Caco-2 (cell line): ENCODE results near the gene ATP10D. TPM values are rescaled to one million over a fixed set of nuclear protein-coding genes. Genes with fewer than 3 reads are reported as not detected.
"Not testable (repeated sequence)": the region's sequence is repeated elsewhere in the genome, so short reads cannot be mapped to it uniquely, and the experiment has no call there.

Source experiments
- BruUV-seq: library from RNA; stranded (reverse); fragments of 400-500 nt; replicated peaks from 2 replicates; lab custom pipeline; 2021; lab: Mats Ljungman, UMichigan
- CTCF ChIA-PET: fragments of 300-600 bp; sonication (Branson Sonifier 250); formaldehyde crosslinking; loops from one replicate; lab custom pipeline; 2022; ENCODE audit warnings: antibody characterized with exemption; lab: Charles Lee
- POLR2A ChIA-PET: fragments of 300-600 bp; sonication (Branson Sonifier 250); formaldehyde crosslinking; loops from one replicate; lab custom pipeline; 2022; ENCODE audit warnings: antibody characterized with exemption; lab: Charles Lee
- DNase-seq, 2 experiments: peaks; one replicate each; pipeline versions ENCODE4 v3.0.0 to v3.0.0-alpha.2; 2020 to 2022
- H3K27me3 ChIP-seq: replicated peaks from 2 replicates; pipeline ENCODE4 v1.6.0; 2011; ENCODE audit warnings: low read length; ENCODE audit not compliant: control insufficient read depth, insufficient read depth
- H3K36me3 ChIP-seq: 2 replicates; pipeline ENCODE4 v1.5.1; 2011; ENCODE audit warnings: low read length; ENCODE audit not compliant: control insufficient read depth, insufficient read depth
- H3K4me1 ChIP-seq: fragments of 250-450 bp; sonication (Bioruptor Pico); 2 replicates; pipeline ENCODE4 v1.5.1; 2020; ENCODE audit warnings: mild to moderate bottlenecking
- H3K4me3 ChIP-seq: 2 replicates; pipeline ENCODE4 v1.5.1; 2011; ENCODE audit warnings: low read depth, mild to moderate bottlenecking, control low read depth, low read length
- H3K9me3 ChIP-seq: fragments of 250-450 bp; sonication (Bioruptor Pico); 2 replicates; pipeline ENCODE4 v1.5.1; 2020; ENCODE audit warnings: mild to moderate bottlenecking, moderate library complexity
- H3K27ac Mint-ChIP-seq: one replicate; pipeline ENCODE4 v1.8.0; 2022; ENCODE audit warnings: mixed read lengths; ENCODE audit not compliant: unreplicated experiment
- H3K27me3 Mint-ChIP-seq: one replicate; pipeline ENCODE4 v1.8.0; 2022; ENCODE audit warnings: mixed read lengths; ENCODE audit not compliant: insufficient read depth, unreplicated experiment
- H3K36me3 Mint-ChIP-seq: one replicate; pipeline ENCODE4 v1.8.0; 2022; ENCODE audit warnings: mild to moderate bottlenecking, mixed read lengths; ENCODE audit not compliant: insufficient read depth, unreplicated experiment
- H3K4me1 Mint-ChIP-seq: one replicate; pipeline ENCODE4 v1.8.0; 2022; ENCODE audit warnings: low read depth, mixed read lengths; ENCODE audit not compliant: unreplicated experiment
- H3K4me3 Mint-ChIP-seq: one replicate; pipeline ENCODE4 v1.8.0; 2022; ENCODE audit warnings: mild to moderate bottlenecking, moderate library complexity, mixed read lengths; ENCODE audit not compliant: unreplicated experiment
- H3K9me3 Mint-ChIP-seq: one replicate; pipeline ENCODE4 v1.8.0; 2022; ENCODE audit warnings: mixed read lengths; ENCODE audit not compliant: unreplicated experiment
- intact Hi-C: fragments of 100-400 bp; cut with micrococcal nuclease; formaldehyde crosslinking; loops from one replicate; pipeline ENCODE4 v1.10.0; 2022; ENCODE audit not compliant: unreplicated experiment
- total RNA-seq: library from RNA; stranded (reverse); gene quantifications from 2 replicates; pipeline ENCODE4 v1.2.3, GENCODE V29; 2022
- TF ChIP-seq, protein P1 (sequence below), 2 experiments: fragments of 200-600 bp in 1 of 2; IDR thresholded peaks; 1 replicate in 1 of 2; 2 replicates in 1 of 2; pipeline versions ENCODE4 v1.5.1 to v1.8.0; 2011 to 2022; ENCODE audit warnings: antibody characterized with exemption in 1 of 2, control low read depth in 1 of 2, inconsistent platforms in 1 of 2, low read depth in 1 of 2, low read length in 1 of 2, mild to moderate bottlenecking in 1 of 2, moderate library complexity in 1 of 2; ENCODE audit not compliant: insufficient read depth in 1 of 2, severe bottlenecking in 1 of 2, unreplicated experiment in 1 of 2

Gene ATP10D
- total RNA-seq, 1 experiment from 2014 or later = 44.5 TPM

DNA sequence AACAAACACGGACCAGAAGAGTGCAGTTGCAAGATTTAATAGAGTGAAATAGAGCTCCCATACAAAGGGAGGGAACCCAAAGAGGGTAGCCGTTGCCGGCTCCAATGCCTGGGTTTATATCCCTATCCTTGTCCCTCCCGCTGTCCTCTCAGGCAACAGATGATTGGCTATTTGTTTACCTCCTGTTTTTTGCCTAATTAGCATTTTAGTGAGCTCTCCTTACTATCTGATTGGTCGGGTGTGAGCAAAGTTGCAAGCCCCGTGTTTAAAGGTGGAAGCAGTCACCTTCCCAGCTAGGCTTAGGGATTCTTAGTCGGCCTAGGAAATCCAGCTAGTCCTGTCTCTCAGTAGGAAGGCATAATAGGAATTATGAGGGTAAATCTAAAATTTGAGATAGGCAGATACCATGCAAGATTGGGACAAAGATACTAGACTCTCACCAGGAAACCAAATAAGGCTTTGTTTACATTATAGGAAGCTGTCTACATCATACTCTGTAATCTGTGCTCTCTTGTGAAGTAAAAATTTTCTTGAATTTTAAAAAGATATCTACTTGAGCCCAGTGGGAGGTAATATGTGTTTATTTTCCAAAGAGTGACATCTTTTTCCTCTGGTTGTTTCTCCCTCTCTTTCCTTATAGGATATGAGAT is 65.9 kb downstream of the ATP10D start:
- intact Hi-C loops = no loop called here
- no peak overlapping the region for H3K4me3 ChIP-seq
- H3K27me3 ChIP-seq = no peaks in the 10 kb centered on the region
- H3K36me3 ChIP-seq = no peaks in the 10 kb centered on the region
- no TSS peak for BruUV-seq
- H3K9me3 Mint-ChIP-seq = peaks cover 9% of the 10 kb centered on the region
- TF ChIP-seq, protein P1, sequence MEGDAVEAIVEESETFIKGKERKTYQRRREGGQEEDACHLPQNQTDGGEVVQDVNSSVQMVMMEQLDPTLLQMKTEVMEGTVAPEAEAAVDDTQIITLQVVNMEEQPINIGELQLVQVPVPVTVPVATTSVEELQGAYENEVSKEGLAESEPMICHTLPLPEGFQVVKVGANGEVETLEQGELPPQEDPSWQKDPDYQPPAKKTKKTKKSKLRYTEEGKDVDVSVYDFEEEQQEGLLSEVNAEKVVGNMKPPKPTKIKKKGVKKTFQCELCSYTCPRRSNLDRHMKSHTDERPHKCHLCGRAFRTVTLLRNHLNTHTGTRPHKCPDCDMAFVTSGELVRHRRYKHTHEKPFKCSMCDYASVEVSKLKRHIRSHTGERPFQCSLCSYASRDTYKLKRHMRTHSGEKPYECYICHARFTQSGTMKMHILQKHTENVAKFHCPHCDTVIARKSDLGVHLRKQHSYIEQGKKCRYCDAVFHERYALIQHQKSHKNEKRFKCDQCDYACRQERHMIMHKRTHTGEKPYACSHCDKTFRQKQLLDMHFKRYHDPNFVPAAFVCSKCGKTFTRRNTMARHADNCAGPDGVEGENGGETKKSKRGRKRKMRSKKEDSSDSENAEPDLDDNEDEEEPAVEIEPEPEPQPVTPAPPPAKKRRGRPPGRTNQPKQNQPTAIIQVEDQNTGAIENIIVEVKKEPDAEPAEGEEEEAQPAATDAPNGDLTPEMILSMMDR (IDR thresholded peaks at IDR 0.05; ENCODE audit: insufficient read depth in 1 of 2, low read depth in 1 of 2, low read length in 1 of 2, severe bottlenecking in 1 of 2, unreplicated experiment in 1 of 2) = no peak
- no peak overlapping the region for H3K27ac Mint-ChIP-seq
- DNase-seq = no peak
- no peaks in the 10 kb centered on the region for H3K27me3 Mint-ChIP-seq
- H3K4me3 Mint-ChIP-seq = no peak overlapping the region
- POLR2A ChIA-PET = no interaction called here
- peaks cover 7% of the 10 kb centered on the region for H3K36me3 Mint-ChIP-seq
- H3K4me1 ChIP-seq = no peaks in the 10 kb centered on the region
- CTCF ChIA-PET = no interaction called here
- H3K4me1 Mint-ChIP-seq = no peaks in the 10 kb centered on the region
- H3K9me3 ChIP-seq = no peaks in the 10 kb centered on the region

GRCh38 chr4:47551682-47552081 is 66.6 kb downstream of the ATP10D start:
- Histone ChIP-seq H3K36me3 (no peaks in the 10 kb centered on the region), H3K4me3 (no peak overlapping the region), H3K27me3 (no peaks in the 10 kb centered on the region), H3K4me1 (no peaks in the 10 kb centered on the region), H3K9me3 (no peaks in the 10 kb centered on the region)
- intact Hi-C loops = no loop called here
- no peak for DNase-seq
- H3K27ac Mint-ChIP-seq = no peak overlapping the region
- no peaks in the 10 kb centered on the region for H3K4me1 Mint-ChIP-seq
- ChIA-PET CTCF (no interaction called here), POLR2A (no interaction called here)
- TF ChIP-seq, protein P1 (IDR thresholded peaks at IDR 0.05; ENCODE audit: insufficient read depth in 1 of 2, low read depth in 1 of 2, low read length in 1 of 2, severe bottlenecking in 1 of 2, unreplicated experiment in 1 of 2) = no peak
- no peaks in the 10 kb centered on the region for H3K27me3 Mint-ChIP-seq
- peaks cover 9% of the 10 kb centered on the region for H3K9me3 Mint-ChIP-seq
- peaks cover 7% of the 10 kb centered on the region for H3K36me3 Mint-ChIP-seq
- H3K4me3 Mint-ChIP-seq = no peak overlapping the region
- no TSS peak for BruUV-seq

- TF ChIP-seq, protein P1 (IDR thresholded peaks at IDR 0.05; ENCODE audit: insufficient read depth in 1 of 2, low read depth in 1 of 2, low read length in 1 of 2, severe bottlenecking in 1 of 2, unreplicated experiment in 1 of 2) = no peak
- Mint-ChIP-seq H3K36me3 (peaks cover 7% of the 10 kb centered on the region), H3K27me3 (no peaks in the 10 kb centered on the region), H3K4me1 (no peaks in the 10 kb centered on the region), H3K9me3 (peaks cover 9% of the 10 kb centered on the region), H3K4me3 (no peak overlapping the region), H3K27ac (no peak overlapping the region)
- BruUV-seq = no TSS peak
- intact Hi-C loops = no loop called here
- no peak for DNase-seq
- POLR2A ChIA-PET = no interaction called here
- Histone ChIP-seq H3K4me3 (no peak overlapping the region), H3K4me1 (no peaks in the 10 kb centered on the region), H3K36me3 (no peaks in the 10 kb centered on the region), H3K9me3 (no peaks in the 10 kb centered on the region), H3K27me3 (no peaks in the 10 kb centered on the region)
- CTCF ChIA-PET = no interaction called here
Measured at GRCh38 chr4:47553329-47554125, 68.5 kb downstream of the ATP10D start.

DNA sequence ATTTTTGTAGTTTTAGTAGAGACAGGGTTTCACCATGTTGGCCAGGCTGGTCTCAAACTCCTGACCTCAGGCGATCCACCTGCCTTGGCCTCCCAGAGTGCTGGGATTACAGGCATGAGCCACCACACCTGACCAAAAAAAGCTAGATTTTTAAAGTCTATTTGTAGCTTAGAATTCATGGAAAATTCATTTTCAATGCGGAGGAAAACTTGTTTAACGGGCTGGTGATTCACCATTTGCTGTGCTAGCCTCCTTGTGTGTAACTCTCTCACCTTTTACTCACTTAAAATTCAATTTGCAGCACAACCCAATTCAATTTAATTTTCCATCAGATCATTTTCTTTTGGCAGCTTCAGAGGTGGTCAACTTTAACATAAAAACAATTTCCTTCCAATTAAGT is 70.8 kb downstream of the ATP10D start:
- H3K27me3 ChIP-seq, H3K4me1 Mint-ChIP-seq, CTCF ChIA-PET, H3K36me3 Mint-ChIP-seq, H3K36me3 ChIP-seq, H3K4me3 Mint-ChIP-seq, H3K4me3 ChIP-seq, H3K27ac Mint-ChIP-seq, BruUV-seq, H3K9me3 Mint-ChIP-seq, H3K9me3 ChIP-seq, H3K4me1 ChIP-seq, intact Hi-C loops, H3K27me3 Mint-ChIP-seq, DNase-seq, POLR2A ChIA-PET: not testable (repeated sequence)
